Measurements from ENCODE around the gene EBP.

The EBP gene

DNA sequence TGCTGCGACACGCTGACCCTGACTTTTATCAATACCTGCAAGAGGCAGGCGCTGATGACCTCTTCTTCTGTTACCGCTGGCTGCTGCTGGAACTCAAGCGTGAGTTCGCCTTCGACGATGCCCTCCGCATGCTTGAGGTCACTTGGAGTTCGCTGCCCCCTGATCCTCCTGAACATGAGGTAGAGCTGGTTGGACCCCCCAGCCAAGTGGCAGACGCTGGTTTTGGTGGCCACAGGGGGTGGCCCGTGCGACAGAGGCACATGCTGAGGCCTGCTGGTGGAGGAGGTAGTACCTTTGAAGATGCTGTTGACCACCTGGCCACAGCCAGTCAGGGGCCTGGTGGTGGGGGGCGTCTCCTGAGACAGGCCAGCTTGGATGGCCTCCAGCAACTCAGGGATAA lies 38.4 kb downstream of the EBP start:
- no peak overlapping the region for H3K4me3 ChIP-seq (ENCODE audit: control insufficient read depth, low read depth, low read length)
- TF ChIP-seq, protein P1, sequence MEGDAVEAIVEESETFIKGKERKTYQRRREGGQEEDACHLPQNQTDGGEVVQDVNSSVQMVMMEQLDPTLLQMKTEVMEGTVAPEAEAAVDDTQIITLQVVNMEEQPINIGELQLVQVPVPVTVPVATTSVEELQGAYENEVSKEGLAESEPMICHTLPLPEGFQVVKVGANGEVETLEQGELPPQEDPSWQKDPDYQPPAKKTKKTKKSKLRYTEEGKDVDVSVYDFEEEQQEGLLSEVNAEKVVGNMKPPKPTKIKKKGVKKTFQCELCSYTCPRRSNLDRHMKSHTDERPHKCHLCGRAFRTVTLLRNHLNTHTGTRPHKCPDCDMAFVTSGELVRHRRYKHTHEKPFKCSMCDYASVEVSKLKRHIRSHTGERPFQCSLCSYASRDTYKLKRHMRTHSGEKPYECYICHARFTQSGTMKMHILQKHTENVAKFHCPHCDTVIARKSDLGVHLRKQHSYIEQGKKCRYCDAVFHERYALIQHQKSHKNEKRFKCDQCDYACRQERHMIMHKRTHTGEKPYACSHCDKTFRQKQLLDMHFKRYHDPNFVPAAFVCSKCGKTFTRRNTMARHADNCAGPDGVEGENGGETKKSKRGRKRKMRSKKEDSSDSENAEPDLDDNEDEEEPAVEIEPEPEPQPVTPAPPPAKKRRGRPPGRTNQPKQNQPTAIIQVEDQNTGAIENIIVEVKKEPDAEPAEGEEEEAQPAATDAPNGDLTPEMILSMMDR (IDR thresholded peaks at IDR 0.05; ENCODE audit: control insufficient read depth, insufficient read depth, low read depth, low read length, missing control alignments) = no peak
- no peak for DNase-seq (ENCODE audit: low read depth)

DNA sequence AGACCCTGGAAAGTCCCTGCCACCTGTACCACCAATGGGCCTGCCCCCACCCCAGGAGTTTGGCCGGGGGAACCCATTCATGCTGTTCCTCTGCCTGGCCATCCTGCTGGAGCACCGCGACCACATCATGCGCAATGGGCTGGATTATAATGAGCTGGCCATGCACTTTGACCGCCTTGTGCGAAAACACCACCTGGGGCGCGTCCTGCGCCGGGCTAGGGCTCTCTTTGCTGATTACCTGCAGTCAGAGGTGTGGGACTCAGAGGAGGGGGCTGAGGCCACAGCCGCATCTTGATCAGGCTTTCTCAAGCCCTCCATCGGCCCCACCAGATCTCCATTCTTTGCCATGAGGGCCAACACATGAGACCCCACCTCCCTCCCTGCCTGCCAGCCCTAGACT lies 39.1 kb downstream of the EBP start:
- no peak for DNase-seq (ENCODE audit: low read depth)
- TF ChIP-seq, protein P1 (IDR thresholded peaks at IDR 0.05; ENCODE audit: control insufficient read depth, insufficient read depth, low read depth, low read length, missing control alignments) = no peak
- H3K4me3 ChIP-seq (ENCODE audit: control insufficient read depth, low read depth, low read length) = no peak overlapping the region

DNA sequence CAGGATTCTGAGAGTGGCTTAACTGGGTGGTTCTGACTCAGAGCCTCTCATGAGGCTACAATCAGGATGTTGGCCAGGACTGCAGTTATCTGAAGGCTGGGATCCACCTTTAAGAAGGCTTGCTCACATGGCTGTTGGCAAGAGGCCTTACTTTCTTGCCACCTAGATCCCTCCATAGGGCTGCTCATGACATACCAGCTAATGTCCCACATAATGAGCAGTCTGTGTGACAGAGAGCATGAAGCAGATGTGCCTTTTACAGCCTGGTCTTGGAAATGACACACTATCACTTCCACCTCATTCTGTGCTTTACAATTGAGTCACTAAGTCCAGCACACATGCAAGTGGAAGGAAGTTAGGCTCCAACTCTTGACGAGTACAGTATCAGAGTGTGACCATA lies 48.4 kb downstream of the EBP start:
- TF ChIP-seq, protein P1 (IDR thresholded peaks at IDR 0.05; ENCODE audit: control insufficient read depth, insufficient read depth, low read depth, low read length, missing control alignments) = no peak
- no peak for DNase-seq (ENCODE audit: low read depth)
- no peak overlapping the region for H3K4me3 ChIP-seq (ENCODE audit: control insufficient read depth, low read depth, low read length)

DNA sequence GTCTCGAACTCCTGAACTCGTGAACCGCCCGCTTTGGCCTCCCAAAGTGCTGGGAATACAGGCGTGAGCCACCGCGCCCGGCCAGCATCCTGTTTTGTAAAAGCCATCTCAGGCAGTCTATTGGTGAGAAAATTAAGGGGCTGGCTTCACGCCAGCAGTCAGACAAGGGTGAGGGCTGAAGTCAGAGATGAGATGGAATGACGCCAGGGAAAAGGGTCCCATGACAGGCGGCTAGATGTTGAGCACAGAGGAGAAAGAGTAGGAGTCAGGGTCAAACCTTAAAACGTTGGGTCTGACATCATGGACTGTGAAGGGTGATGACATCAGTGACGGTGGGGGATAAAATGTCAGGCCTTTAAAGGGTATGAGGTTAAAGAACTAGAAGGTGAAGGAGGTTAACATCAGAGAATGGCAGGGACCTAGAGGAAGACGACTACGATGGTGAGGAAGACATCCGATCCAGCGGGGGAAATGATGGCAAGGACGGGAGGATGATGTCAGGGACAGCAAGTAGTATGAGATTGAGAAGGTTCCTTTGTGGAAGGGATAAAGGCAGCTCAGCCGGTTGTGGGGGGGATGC lies 52.2 kb downstream of the EBP start:
- peak overlapping the region; percentile 76 for H3K4me3 ChIP-seq (ENCODE audit: control insufficient read depth, low read depth, low read length)
- TF ChIP-seq, protein P1 (IDR thresholded peaks at IDR 0.05; ENCODE audit: control insufficient read depth, insufficient read depth, low read depth, low read length, missing control alignments) = no peak
- DNase-seq (ENCODE audit: low read depth) = no peak

DNA sequence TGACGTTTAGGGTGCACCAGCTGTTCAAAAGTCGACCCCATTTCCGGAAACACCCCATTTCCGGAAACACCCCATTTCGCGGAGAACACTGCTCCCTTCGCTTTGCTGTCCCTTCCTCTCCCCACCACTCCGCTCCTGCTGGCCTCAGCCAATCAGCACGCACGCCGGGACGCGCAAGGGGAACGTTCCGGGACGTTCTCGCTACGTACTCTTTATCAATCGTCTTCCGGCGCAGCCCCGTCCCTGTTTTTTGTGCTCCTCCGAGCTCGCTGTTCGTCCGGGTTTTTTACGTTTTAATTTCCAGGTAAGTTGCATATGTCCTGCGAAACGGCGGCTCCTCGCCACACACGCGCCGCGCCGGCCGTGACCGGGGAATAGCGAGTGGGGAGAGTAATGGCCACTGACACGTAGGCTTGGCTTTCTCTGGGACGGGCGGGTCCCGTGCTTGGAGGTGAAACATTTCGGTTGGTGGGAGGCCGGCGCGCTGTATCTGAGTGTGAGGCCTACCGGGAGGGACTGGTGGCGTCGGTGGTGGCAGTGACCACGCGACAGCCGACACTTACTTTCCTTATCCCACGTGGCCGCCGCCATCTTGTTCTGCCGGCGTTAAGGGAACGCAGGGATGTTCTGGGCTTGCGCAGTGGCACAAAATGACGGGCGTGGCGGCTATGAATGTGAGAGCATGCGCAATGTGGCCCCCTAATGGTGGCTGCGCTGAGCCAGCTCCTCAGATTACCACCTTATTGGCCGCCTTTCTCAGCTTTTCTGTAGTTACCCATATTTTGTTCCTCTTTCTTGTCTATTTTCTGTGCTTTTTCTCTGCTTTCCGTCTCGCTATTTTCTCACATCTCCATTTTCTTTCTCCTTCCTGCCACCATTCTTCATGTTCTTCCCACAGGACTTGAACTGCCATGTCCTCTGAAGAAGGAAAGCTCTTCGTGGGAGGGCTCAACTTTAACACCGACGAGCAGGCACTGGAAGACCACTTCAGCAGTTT lies 53.0 kb downstream of the EBP start, which contains the start of gene RBM3:
Gene RBM3, plus strand, starts transcription at position 215 of the 997 bp plus-strand sequence. Its CDS starts 697 bp downstream, at position 912.
- peak; percentile 69 for DNase-seq (ENCODE audit: low read depth)
- peak within 1 kb of the TSS; percentile 76 for H3K4me3 ChIP-seq (ENCODE audit: control insufficient read depth, low read depth, low read length)
- TF ChIP-seq, protein P1 (IDR thresholded peaks at IDR 0.05; ENCODE audit: control insufficient read depth, insufficient read depth, low read depth, low read length, missing control alignments) = peak; percentile 45

DNA sequence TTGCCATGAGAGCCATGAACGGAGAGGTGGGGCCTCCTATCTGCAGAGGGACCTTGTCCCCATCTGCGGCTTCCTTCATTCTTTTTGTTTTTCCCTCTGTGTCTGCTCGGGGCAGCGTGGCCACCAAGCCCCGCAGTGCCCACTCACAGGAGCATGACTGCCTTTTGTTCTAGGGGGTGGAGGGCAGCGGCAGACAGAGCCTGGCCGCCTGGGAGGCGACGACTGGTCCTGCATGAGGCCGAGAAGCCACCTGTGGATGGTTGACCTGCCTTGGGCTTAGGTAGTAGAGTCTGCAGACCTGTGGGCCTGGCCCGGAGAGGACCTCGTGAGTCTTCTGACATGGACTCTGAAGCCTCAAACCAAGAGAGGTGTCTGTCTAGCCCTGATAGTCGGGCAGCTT lies 54.0 kb downstream of the EBP start:
- TF ChIP-seq, protein P1 (IDR thresholded peaks at IDR 0.05; ENCODE audit: control insufficient read depth, insufficient read depth, low read depth, low read length, missing control alignments) = no peak
- peak overlapping the region; percentile 76 for H3K4me3 ChIP-seq (ENCODE audit: control insufficient read depth, low read depth, low read length)

More for the DNA sequence above, 54.0 kb downstream of the EBP start:
- DNase-seq (ENCODE audit: low read depth) = no peak

Measured in AG09309 (cell line).